ENCODE measurements around the gene EPN3.
A peak's percentile ranks its signal among the peaks of the same experiment; 100 is the strongest.

EPN3 gene

DNA sequence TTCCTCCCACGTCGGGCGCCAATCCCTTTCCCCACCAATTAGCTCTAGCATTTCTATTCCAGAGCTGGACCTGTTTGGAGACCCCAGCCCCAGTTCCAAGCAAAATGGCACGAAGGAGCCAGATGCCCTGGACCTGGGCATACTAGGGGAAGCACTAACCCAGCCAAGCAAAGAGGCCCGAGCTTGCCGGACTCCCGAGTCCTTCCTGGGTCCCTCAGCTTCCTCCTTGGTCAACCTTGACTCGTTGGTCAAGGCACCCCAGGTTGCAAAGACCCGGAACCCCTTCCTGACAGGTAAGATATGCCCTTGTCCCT lies 8.8 kb downstream of the EPN3 start:
- TF ChIP-seq NFIC (IDR thresholded peaks at IDR 0.05) = no peak
- TF ChIP-seq TAF1 (IDR thresholded peaks at IDR 0.05; ENCODE audit: low read depth) = no peak
- TF ChIP-seq TCF12 (IDR thresholded peaks at IDR 0.05; ENCODE audit: low read depth) = no peak
- no peak for TF ChIP-seq FOXM1 (IDR thresholded peaks at IDR 0.05; ENCODE audit: borderline replicate concordance, low read depth)
- no peak for TF ChIP-seq CREB1 (IDR thresholded peaks at IDR 0.05; ENCODE audit: low read depth)
- no peak for TF ChIP-seq CEBPB (IDR thresholded peaks at IDR 0.05)
- TF ChIP-seq RAD21 (IDR thresholded peaks at IDR 0.05; ENCODE audit: low read depth) = no peak
- TF ChIP-seq, protein P1, sequence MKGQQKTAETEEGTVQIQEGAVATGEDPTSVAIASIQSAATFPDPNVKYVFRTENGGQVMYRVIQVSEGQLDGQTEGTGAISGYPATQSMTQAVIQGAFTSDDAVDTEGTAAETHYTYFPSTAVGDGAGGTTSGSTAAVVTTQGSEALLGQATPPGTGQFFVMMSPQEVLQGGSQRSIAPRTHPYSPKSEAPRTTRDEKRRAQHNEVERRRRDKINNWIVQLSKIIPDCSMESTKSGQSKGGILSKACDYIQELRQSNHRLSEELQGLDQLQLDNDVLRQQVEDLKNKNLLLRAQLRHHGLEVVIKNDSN (IDR thresholded peaks at IDR 0.05) = no peak
- no peak for TF ChIP-seq ZBTB7A (IDR thresholded peaks at IDR 0.05; ENCODE audit: low read depth)
- TF ChIP-seq, protein P2, sequence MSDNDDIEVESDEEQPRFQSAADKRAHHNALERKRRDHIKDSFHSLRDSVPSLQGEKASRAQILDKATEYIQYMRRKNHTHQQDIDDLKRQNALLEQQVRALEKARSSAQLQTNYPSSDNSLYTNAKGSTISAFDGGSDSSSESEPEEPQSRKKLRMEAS (IDR thresholded peaks at IDR 0.05) = no peak
- no peak for TF ChIP-seq EP300 (IDR thresholded peaks at IDR 0.05; ENCODE audit: borderline replicate concordance)
- TF ChIP-seq EGR1 (IDR thresholded peaks at IDR 0.05) = no peak
- TF ChIP-seq TEAD4 (IDR thresholded peaks at IDR 0.05) = no peak
- TF ChIP-seq YY1 (IDR thresholded peaks at IDR 0.05; ENCODE audit: low read depth) = no peak
- TF ChIP-seq, protein P3, sequence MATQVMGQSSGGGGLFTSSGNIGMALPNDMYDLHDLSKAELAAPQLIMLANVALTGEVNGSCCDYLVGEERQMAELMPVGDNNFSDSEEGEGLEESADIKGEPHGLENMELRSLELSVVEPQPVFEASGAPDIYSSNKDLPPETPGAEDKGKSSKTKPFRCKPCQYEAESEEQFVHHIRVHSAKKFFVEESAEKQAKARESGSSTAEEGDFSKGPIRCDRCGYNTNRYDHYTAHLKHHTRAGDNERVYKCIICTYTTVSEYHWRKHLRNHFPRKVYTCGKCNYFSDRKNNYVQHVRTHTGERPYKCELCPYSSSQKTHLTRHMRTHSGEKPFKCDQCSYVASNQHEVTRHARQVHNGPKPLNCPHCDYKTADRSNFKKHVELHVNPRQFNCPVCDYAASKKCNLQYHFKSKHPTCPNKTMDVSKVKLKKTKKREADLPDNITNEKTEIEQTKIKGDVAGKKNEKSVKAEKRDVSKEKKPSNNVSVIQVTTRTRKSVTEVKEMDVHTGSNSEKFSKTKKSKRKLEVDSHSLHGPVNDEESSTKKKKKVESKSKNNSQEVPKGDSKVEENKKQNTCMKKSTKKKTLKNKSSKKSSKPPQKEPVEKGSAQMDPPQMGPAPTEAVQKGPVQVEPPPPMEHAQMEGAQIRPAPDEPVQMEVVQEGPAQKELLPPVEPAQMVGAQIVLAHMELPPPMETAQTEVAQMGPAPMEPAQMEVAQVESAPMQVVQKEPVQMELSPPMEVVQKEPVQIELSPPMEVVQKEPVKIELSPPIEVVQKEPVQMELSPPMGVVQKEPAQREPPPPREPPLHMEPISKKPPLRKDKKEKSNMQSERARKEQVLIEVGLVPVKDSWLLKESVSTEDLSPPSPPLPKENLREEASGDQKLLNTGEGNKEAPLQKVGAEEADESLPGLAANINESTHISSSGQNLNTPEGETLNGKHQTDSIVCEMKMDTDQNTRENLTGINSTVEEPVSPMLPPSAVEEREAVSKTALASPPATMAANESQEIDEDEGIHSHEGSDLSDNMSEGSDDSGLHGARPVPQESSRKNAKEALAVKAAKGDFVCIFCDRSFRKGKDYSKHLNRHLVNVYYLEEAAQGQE (IDR thresholded peaks at IDR 0.05; ENCODE audit: low read depth) = no peak

DNA sequence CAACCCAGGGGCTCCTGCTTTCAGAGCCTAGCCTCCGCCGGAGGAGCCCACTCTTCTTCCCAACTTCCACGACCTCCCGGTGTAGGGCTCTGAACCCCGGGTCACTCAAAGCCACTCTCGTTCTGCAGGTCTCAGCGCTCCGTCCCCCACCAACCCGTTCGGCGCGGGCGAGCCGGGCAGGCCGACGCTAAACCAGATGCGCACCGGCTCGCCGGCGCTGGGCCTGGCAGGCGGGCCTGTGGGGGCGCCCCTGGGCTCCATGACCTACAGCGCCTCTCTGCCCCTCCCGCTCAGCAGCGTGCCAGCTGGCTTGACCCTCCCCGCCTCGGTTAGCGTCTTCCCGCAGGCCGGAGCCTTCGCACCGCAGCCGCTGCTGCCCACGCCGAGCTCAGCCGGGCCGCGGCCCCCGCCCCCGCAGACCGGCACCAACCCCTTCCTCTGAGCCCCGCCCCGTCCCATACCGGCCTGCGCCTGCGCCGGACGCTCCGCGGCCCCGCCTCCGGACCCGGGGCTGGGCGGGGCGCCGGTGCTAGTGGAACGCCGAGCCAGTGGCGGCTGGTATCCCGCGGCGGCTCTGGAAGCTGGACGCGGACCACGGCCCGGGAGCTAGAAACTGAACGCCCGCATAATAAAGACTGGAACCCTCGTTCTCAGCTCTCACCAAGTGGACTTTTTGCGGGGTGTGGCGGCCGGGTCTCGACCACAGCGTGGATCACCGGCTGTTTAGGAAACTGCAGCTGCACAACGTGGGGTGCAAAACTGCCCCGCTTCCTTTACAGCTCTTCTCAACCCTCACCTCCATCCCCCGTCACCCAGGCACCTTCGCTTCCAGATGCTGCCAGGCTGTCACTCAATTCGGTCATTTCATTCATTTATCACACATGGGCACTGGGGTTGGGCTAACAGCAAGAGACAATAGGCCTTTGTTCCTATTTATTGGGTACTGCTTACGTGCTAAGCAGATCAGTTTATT lies 9.5 kb downstream of the EPN3 start:
- TF ChIP-seq CREB1 (IDR thresholded peaks at IDR 0.05; ENCODE audit: low read depth) (no peak), RAD21 (IDR thresholded peaks at IDR 0.05; ENCODE audit: low read depth) (no peak), TCF12 (IDR thresholded peaks at IDR 0.05; ENCODE audit: low read depth) (peak; percentile 4; the same call in 1 of the 2 replicates), FOXM1 (IDR thresholded peaks at IDR 0.05; ENCODE audit: borderline replicate concordance, low read depth) (no peak), TAF1 (IDR thresholded peaks at IDR 0.05; ENCODE audit: low read depth) (peak; percentile 31; the same call in 1 of the 2 replicates), EGR1 (IDR thresholded peaks at IDR 0.05) (peak; percentile 98), EP300 (IDR thresholded peaks at IDR 0.05; ENCODE audit: borderline replicate concordance) (0 out of 2 replicates have a peak, but pooled peaks have one; percentile 7), YY1 (IDR thresholded peaks at IDR 0.05; ENCODE audit: low read depth) (no peak), ZBTB7A (IDR thresholded peaks at IDR 0.05; ENCODE audit: low read depth) (peak; percentile 67; the same call in 1 of the 2 replicates), TEAD4 (IDR thresholded peaks at IDR 0.05) (peak; percentile 9; the same call in 1 of the 2 replicates), NFIC (IDR thresholded peaks at IDR 0.05) (no peak), CEBPB (IDR thresholded peaks at IDR 0.05) (no peak; the same call in 1 of the 2 replicates)
- TF ChIP-seq, protein P2 (IDR thresholded peaks at IDR 0.05) = peak; percentile 90
- TF ChIP-seq, protein P1 (IDR thresholded peaks at IDR 0.05) = no peak
- TF ChIP-seq, protein P3 (IDR thresholded peaks at IDR 0.05; ENCODE audit: low read depth) = no peak

DNA sequence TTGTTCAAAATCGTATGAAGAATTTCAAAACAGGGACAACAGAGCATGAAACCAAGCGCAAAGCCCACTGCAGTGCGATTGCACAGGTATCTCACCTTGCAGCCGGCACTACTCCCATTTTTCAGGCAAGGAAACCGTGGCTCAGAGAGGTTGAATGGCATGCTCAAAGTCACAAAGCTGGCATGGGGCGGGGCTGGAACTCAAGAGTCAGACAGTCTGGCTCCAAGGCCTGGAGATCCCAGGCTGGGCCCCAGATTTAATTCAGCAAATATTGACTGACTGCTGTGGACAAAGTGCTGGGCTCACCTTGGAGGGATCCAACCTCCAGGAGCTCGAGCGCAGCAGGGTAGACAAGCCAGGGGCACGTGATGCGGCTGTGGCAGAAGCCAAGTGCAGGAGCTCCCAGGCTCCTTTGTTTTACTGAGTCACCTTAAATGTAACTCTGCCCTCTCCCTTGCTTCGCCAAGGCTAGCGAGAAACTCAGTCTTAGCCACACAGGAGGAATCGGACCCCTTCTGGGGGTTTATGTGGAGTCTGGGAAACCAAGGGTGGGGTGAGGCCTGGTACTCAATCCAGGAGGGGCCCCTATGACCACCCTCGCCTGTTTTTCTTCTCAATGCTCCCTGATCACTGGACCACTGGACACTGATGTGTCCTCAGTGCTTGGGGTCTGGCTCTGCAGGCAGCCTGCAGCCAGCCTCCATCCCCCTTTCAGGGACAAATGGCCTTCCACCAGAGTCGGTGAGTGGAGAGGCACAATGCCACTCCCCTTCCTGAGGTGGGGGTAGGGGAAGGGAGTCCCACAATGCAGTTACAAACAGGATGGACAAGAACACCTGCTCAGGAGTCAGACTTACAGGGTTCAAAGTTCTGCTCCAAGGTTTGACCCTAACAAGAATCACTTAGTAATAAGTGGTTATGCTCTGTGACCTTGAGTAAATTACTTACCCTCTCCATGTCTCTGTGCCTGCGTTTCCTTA lies 10.6 kb downstream of the EPN3 start:
- TF ChIP-seq EGR1 (IDR thresholded peaks at IDR 0.05) = no peak
- 0 out of 2 replicates have a peak, but pooled peaks have one; percentile 11 for TF ChIP-seq TCF12 (IDR thresholded peaks at IDR 0.05; ENCODE audit: low read depth)
- no peak for TF ChIP-seq TEAD4 (IDR thresholded peaks at IDR 0.05)
- TF ChIP-seq RAD21 (IDR thresholded peaks at IDR 0.05; ENCODE audit: low read depth) = no peak
- TF ChIP-seq, protein P1 (IDR thresholded peaks at IDR 0.05) = peak; percentile 82
- TF ChIP-seq CREB1 (IDR thresholded peaks at IDR 0.05; ENCODE audit: low read depth) = no peak; the same call in 1 of the 2 replicates
- TF ChIP-seq, protein P2 (IDR thresholded peaks at IDR 0.05) = no peak
- no peak for TF ChIP-seq EP300 (IDR thresholded peaks at IDR 0.05; ENCODE audit: borderline replicate concordance)
- no peak for TF ChIP-seq NFIC (IDR thresholded peaks at IDR 0.05)

Measured in Ishikawa (cell line).